Activated CD4-positive, CD25-positive, alpha-beta regulatory T cell treated with anti-CD3 and anti-CD28 coated beads, Interleukin-2, amount 50 U/mL, for 16 hours (primary cell): ENCODE data around the gene ISOC1.

Experiments used
- DNase-seq: peaks from one replicate; pipeline ENCODE4 v3.0.0-alpha.2; 2020; ENCODE audit warnings: low read depth, low spot score

ISOC1 gene

DNA sequence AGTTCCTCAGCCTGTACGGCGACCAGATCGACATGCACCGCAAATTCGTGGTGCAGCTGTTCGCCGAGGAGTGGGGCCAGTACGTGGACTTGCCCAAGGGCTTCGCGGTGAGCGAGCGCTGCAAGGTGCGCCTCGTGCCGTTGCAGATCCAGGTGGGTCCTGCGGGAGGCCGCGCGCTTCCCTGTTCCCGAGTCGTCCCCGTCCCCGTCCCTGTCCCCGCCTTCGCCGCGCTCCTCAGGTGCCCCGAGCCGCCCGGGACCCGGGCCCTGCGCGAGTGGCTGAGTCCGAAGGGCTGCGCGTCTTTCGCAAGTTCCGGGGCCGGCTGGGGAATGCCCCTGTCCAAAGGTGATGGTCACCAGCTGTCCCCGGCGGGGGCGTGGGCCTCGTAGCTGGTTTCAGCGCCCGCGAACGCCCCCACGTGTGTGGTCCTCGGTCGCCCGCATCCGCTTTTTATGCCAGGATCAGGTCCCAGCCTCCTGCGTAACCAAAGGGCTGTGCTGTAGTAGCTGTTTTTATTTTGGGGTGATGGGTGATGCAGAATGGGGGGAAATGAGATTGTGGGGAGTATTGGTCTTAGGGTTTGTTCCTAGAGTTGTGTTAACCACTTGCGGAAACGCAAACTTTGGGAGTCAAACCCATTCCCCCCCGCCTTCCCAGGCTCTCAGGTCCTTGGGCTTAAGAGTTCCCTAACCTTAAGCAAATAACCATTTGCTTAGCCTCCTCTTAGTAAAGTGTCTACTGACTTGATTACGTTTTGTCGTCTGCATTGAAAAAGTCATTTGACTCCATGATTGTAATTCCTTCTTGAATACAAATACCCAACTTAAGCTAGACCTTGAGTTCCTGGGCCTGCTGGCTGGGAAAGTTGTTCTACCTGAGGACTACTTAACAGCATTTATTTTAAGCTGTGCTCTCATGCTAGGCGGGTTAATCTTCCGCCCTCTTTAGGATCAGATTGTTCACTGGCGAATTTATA is 663 bp downstream of the ISOC1 start:
- DNase-seq: peak; percentile 3

DNA sequence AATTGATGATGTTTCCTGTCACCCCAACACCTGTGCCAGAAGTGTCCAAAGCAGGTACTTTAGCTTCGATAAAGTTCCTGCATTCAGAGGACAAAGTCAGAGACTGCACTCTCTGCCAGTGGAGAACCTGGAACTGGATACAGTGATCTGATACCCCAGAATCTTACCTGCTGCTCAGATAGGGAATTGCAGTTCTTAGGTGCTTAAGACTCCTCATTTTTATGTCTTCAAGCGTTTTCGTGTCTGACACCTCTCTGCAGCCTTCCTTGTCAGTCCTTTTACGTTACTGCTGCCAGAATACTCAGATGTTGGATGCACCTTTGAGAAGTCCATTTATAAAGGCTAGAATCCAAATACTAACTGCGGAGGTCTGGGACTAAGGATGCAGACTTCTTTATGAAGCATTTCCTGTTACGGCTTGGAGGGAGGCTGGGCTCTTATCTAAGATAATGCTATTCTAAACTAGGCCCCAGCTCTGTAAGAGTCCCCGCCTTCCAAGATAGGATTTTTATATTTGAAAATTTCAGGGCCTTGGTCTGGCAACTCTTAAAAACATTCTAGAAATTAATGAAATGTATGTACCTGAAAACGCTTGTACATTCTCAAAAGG is 1.9 kb downstream of the ISOC1 start:
- no peak for DNase-seq

DNA sequence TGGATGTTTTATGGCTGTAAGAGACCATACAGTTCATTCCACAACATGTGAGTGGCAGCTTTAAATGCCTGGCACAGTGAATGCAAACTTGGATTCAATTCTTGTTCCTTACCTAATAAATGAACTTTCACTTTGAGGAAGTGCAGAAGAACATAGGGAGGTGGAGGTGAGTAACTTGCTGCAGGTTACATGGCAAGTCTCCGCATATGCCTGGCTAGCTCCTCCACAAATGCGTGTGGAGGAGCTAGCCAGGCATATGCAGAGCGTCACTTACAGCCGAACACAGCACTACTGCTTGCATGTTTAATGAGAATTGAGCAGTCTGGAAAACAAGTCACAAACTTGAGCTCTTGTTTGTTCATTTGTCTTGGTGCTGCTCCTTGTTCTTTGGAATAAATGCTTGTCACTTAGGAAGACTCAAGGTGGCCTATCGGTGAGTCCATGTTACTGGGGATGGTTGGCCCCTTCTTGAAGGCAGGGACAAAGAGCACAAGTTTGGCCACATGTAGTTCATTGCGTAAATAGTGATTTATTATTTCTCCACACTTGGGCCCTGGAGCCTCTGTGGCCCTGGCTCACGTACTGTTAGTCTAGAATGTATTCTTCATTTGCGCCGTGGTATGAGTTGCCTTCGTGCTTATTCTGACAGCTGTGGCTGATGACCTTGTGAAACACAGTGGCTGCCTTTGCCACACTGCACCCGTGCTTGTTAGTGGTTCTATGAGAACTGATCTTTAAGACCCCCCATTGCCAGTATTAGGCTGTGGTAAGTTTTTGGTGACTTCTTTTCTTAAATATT is 3.1 kb downstream of the ISOC1 start:
- no peak for DNase-seq

DNA sequence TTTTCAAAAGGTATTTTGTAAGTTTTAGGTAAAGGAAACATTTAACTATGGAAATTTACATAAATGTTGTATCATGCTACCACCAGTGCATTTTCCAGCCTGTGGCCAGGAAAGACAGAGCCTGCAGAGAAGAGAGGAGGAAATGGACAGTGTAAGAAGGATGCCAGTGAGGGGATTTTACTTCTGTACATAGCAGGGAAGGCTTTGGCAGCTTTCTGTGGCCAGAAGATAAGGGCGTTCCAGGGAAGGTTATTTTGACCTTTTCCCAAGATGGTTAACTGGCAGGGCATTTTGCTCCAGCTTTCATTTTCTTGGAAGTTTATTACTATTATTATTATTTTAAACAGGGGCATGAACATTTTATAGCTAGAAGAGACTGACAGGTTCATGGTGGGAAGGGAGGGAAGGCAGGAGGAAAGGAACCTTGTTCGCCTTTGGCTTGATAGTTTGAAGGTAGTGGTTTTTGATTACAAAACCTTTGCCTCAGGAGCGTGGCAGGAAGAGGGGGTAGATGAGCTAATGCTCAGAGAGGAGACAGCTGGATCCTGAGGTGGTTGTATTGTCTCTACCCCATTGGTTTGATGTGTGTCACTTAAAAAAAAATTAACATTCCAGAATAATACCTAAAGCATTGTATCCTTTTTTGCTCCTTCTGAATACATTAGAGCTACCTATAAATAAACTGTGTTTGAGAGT is 4.1 kb downstream of the ISOC1 start:
- DNase-seq: no peak

DNA sequence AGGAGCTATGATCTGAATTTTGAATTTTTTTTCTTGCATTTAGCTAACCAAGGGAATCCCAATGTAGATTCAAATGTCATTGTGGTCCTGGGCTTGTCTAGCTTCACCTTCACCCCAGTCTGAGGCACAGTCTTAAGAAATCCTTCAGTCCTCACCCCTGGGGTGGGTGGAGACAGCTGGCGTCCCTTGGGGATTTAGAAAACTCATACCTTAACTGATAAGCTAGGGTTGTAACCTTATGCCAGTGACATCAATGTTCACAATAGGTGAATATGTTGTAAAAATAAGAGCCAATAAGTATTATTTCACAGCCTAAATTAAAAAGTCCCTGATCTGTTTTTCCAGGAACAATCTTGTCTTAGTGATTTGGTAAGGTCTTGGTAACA is 4.6 kb downstream of the ISOC1 start:
- no peak for DNase-seq

DNA sequence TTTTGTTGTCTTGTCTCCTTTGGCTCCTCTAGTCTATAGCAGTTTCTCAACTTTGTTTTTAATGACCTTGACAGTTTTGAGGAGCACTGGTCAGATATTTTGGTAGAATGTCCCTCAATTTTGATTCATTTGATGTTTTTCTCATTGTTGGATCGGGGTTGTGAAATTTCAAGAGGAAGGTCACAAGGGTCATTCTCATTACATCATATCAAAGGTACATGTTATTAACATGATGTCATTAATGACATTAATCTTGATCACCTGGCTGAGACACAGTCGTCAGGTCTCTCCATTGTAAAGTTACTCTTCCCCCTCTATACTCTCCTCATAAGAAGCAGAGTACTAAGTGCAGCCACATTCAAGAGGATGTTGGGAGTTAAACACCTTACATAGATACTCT is 7.2 kb downstream of the ISOC1 start:
- DNase-seq: no peak

GRCh38 chr5:129103397-129103796 is 8.8 kb downstream of the ISOC1 start:
- DNase-seq: no peak

- DNase-seq: no peak
Observed at GRCh38 chr5:129104915-129105455, 10.4 kb downstream of the ISOC1 start.

DNA sequence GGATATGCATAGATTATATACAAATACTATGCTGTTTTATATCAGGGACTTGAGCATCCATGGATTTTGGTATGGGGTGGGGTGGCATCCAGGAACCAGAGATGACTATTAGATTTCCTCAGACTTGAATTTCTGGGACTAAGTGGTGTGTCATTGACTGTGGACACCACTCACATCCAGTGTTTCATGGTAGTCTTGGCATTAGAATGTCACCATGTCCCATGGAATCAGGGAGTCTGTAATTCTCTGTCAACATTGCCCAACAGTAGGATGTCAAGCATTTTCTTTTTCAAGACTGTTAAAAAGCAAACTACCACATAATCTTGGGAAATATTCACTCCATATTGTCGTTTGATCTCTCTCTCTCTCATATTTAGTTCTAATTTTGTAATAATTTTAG is 13.1 kb downstream of the ISOC1 start:
- DNase-seq: no peak

DNA sequence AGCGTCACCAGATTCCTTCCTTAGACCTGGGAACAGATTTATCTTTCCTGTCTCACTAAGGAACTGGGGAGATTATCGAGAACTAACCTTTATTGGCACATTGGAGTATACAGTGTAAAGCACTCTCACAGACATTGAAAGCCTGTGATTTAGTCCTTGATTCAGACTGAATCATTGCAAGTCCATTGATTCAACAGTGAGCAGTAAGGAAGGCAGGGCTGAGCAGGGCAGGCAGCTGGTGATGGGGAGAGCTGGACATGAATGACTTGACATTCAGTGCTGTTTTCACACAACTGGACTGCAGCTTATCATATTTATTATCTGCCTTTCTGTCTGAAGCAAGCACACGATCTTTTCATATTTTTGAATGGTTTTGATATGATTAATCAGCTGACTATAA is 16.2 kb downstream of the ISOC1 start:
- DNase-seq: no peak

- DNase-seq: no peak
Observed at GRCh38 chr5:129111351-129111750, 16.8 kb downstream of the ISOC1 start.

DNA sequence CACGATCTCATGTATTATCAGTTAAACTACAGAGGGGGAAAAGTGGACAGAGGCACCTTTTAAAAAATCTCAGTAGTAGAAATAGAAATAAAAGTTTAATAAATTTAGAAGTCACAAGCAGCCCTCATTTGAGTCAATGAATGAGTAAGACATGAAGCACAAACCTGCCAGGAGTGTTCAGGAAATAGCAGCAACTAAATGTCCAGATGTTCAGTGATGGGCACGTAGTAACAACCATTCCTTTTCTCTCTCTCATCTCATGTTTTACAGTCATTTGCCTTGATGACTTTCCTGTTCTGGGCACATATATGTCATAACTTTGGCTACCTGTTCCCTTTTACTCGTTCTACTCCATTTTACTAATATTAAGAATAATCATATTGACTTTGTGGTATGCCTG is 17.7 kb downstream of the ISOC1 start:
- DNase-seq: no peak

GRCh38 chr5:129113867-129114266 is 19.3 kb downstream of the ISOC1 start:
- no peak for DNase-seq

DNA sequence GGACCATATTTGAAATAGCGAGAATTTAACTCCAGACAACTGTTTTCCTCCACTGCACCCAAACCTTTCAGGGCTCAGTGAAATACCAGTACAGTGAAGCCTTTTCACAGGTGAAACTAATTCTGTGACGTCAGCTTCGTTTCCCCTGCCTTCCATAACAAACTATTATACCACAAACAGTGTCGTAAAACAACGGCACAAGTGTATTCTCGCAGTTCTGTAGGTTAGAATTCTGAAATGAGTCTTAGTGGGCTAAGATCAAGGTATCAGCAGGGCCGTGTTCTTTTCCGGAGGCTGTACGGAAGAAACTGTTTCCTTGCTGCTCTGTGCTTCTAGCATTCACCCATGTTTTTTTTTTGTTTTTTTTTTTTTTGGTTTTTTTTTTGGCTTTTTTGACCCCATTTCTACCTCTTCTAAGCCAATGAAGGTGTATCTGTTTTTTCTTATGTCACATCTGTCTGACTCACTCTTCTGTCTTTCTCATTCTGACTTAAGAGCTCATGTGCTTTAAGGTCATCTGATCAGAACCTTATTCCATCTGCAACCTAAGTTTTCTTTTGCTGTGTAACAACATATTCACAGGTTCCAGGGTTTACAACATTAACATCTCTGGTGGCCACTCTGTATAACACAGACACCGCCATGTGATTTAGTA is 20.1 kb downstream of the ISOC1 start:
- no peak for DNase-seq

DNA sequence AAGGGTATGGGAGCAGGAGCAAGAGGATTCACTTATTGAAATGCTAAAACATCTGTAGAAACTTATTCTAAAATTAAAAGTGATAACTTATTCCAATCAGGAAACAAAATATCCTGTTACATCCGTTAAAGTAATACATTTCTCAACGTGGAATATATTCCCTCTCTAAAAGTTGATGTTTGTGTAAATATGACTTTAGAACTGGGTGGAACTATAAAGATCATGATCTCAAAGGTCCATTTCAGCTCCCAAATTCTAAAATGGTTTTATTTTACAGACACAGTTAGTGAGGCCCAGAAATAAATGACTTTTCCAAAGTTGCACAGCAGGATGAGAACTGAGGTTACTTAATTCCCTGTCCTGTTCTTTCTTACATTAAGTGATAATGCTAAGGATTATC is 21.1 kb downstream of the ISOC1 start:
- DNase-seq: no peak

DNA sequence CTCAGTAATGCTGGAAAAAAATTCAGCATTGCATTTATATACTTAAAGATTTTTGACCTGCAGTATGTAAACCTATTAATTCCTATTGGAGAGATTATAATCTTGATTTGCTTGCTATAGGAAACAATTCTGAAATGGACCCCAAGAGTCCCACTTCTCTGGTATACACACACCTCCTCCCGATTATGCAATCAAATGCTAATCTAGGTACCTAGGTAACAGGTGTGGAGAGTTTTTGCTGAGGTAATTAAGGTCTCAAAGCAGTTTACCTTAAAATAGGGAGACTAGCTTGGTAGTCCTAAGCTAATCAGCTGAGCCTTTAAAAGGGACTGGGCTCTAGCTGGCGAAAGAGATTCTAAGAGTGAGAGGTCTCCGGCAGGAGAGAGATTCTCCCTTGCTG is 22.2 kb downstream of the ISOC1 start:
- no peak for DNase-seq

DNA sequence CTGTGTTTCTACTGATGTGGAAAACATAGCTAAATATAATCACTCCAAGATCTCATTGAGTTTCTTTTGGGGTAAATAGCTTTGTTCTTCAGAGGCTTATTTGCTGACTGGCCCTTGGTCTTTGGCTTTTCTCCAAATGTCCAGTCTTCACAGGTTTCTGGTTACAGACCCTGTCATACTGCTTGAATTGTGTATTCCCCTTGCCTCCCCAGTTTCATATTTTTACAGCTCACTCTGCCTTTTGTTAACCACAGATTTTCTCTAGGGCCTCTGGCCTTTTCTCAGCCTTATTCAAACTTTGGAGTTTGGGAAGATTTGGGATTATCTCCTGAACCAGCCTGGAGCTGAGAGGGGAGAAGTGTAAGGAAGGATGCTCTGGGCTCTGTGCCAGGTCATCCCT is 23.9 kb downstream of the ISOC1 start:
- no peak for DNase-seq

DNA sequence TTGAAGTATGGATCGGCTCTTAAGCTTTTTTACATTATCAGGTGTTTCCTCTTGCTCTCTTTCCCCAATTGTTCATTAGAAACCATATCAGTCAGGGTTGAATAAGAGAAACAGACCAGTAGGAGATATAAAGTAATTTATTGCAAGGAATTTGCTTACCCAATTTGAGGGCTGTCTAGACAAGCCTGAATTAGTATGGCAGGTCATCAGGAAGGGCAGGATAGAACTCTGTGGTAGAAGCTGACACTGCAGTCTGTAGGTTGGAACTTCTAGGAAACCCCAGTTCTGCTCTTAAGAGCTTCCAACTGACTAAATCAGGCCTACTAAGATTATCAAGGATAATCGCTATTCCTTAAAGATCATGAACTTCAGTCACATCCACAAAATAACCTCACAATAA is 24.3 kb downstream of the ISOC1 start:
- DNase-seq: no peak

- no peak for DNase-seq
Observed at GRCh38 chr5:129120158-129120581, 25.6 kb downstream of the ISOC1 start.

DNA sequence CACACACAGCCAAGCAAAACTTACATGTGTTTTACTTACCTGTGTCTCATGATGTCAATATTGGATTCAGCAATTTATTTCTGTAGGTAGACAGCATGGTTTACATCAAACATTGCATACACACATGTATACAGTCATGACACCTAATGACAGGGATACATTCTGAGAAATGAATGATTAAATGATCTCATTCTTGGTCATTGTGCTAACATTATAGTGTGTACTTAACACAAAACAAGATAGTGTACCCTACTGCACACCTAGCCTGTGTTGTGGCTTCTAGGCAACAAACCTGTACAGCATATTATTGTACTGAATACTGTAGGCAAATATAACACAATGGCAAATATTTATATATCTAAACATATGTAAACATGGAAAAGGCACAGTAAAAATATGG is 28.0 kb downstream of the ISOC1 start:
- no peak for DNase-seq

- no peak for DNase-seq
Observed at GRCh38 chr5:129124608-129125007, 30.1 kb downstream of the ISOC1 start.
